Adrenal gland (tissue), 12 donors: ENCODE data around the gene MMP23B. TPM values are rescaled to one million over a fixed set of nuclear protein-coding genes. Genes with fewer than 3 reads are reported as not detected.
A peak's percentile ranks its signal among the peaks of the same experiment; 100 is the strongest.

ENCODE experiments used
- DNase-seq, 7 donors: peaks; one replicate each; pipeline ENCODE4 v3.0.0-alpha.2; 2019 to 2020
- H3K27ac ChIP-seq, 5 donors: fragments of 200-600 bp; sonication (generic) in 4 of 5; 1 replicate in 3 of 5; 2 replicates in 2 of 5; pipeline versions ENCODE4 v1.5.1 to v1.8.0; 2016 to 2020; ENCODE audit warnings: mild to moderate bottlenecking in 1 of 5
- H3K27me3 ChIP-seq: fragments of 200-600 bp; 2 replicates; pipeline ENCODE4 v1.8.0; 2021
- H3K36me3 ChIP-seq, 2 donors: fragments of 200-600 bp; replicated peaks in 1 of 2; 1 replicate in 1 of 2; 2 replicates in 1 of 2; pipeline versions ENCODE4 v1.5.1 to v1.8.0; 2018 to 2022
- H3K4me1 ChIP-seq, 2 donors: fragments of 200-600 bp; replicated peaks in 1 of 2; 1 replicate in 1 of 2; 2 replicates in 1 of 2; pipeline versions ENCODE4 v1.5.1 to v1.8.0; 2018 to 2021
- H3K4me3 ChIP-seq, 4 donors: fragments of 200-600 bp; sonication (generic) in 3 of 4; one replicate each; pipeline ENCODE4 v1.5.1; 2016 to 2018
- H3K9me3 ChIP-seq, 3 donors: fragments of 200-600 bp; sonication (generic) in 1 of 3; replicated peaks in 1 of 3; 1 replicate in 2 of 3; 2 replicates in 1 of 3; pipeline versions ENCODE4 v1.5.1 to v1.8.0; 2016 to 2021
- POLR2A ChIP-seq, 2 donors: fragments of 450-650 bp; IDR thresholded peaks; one replicate each; pipeline ENCODE4 v1.6.1; 2017; ENCODE audit warnings: antibody characterized with exemption in 2 of 2, mild to moderate bottlenecking in 2 of 2, moderate library complexity in 1 of 2
- WGBS, 4 donors: extraction: QIAGEN DNeasy Blood & Tissue Kit in 2 of 4; methylation state at CpG; one replicate each; pipeline versions ENCODE4 v1.1.5 to v1.1.7; 2013 to 2017; 5-methylcytosine and 5-hydroxymethylcytosine counted together
- intact Hi-C, 2 donors: fragments of 100-400 bp; cut with DNase I; formaldehyde crosslinking; loops; one replicate each; pipeline versions ENCODE4 v1.14.1 to v1.15.0; 2022 to 2023
- polyA plus RNA-seq, 3 donors: library from polyadenylated mRNA; stranded (reverse); fragments of 200-250 nt in 2 of 3; fragments of 350-450 nt in 1 of 3; fragmentation: Illumina TruSeq in 1 of 3; extraction: RNeasy Lipid Tissue Mini Kit (QIAGEN cat#74804) in 1 of 3; gene quantifications; one replicate each; pipeline ENCODE4 v1.2.3, GENCODE V29; 2013 to 2014
- total RNA-seq, 9 donors: library from RNA; depleted of rRNA in 4 of 9; stranded (reverse); fragments of >200 nt in 4 of 9; fragments of 120-200 nt in 1 of 9; fragmentation: NEBNext Ultra II Directional in 1 of 9; extraction: Animal tissue kit (Norgen Biotek cat#: 25700) in 1 of 9; gene quantifications; one replicate each; pipeline versions ENCODE4 v1.1.0 to v1.2.4, GENCODE V29; 2013 to 2023
- TF ChIP-seq, protein P1 (sequence below), 6 experiments: fragments of 450-650 bp in 4 of 6; fragments of 200-600 bp in 2 of 6; sonication (generic) in 1 of 6; IDR thresholded peaks; 1 replicate in 5 of 6; 2 replicates in 1 of 6; pipeline versions ENCODE4 v1.5.1 to v1.8.0; 2016 to 2021; ENCODE audit warnings: antibody characterized with exemption in 6 of 6, mild to moderate bottlenecking in 2 of 6, moderate library complexity in 1 of 6
- donor health status: healthy with polysubstance abuse.
- donor health status: Bipolar disorder and iron deficiency.
- donor health status: DM: yes; HTN: yes; CAD: no.
- donor health status: DM: no; HTN: no; CAD: no.
- donor health status: DM: no; HTN: no; CAD: no.
- donor health status: DM: yes; HTN: yes; CAD: no.

Gene MMP23B
- total and polyA plus RNA-seq, 12 donors: 1.6 to 28.0 (median 9.8) TPM; not detected in 1

DNA sequence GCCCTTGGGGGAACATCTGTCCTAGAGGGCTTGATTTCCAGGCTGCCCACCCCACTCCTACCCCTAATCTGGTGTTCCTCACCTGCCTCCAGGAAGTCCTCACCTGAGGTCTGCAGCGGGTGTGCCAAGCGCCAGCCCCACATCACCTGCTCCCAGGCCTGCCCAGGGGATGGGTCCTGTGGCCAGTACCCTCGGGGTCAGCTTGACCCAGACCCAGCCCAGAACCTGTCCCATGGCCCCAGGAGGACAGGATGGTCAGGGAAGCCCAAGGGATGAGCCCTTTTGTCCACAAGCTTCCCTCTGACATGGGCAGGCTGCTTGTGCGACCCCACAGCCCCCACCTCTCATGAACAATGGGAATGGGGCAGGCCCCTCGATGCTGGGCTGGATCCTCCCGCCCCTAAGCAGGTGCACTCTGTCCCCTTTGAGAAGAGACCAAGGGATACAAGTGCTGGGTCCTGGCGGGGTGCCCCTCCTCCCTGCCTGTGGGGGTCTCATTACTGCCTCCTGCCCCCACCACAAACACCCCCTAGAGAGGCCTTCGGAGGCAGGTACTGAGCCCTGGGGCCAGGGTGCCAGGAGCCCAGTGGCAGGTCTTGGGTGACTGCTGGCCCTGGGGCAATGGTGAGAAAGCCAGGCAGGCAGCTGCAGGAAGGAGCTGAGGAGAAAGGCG lies 13.4 kb upstream of the MMP23B start:
- no peak for DNase-seq
- H3K27ac ChIP-seq: no peak overlapping the region
- H3K4me3 ChIP-seq: no peak overlapping the region
- H3K36me3 ChIP-seq: peaks cover 0 to 8% of the 10 kb centered on the region in 2 donors
- H3K9me3 ChIP-seq: no peaks in the 10 kb centered on the region
- WGBS, 4 donors: 86 to 96% (median 93%) methylated on average over 2 to 9 of the region's 9 CpGs
- TF ChIP-seq, protein P1, sequence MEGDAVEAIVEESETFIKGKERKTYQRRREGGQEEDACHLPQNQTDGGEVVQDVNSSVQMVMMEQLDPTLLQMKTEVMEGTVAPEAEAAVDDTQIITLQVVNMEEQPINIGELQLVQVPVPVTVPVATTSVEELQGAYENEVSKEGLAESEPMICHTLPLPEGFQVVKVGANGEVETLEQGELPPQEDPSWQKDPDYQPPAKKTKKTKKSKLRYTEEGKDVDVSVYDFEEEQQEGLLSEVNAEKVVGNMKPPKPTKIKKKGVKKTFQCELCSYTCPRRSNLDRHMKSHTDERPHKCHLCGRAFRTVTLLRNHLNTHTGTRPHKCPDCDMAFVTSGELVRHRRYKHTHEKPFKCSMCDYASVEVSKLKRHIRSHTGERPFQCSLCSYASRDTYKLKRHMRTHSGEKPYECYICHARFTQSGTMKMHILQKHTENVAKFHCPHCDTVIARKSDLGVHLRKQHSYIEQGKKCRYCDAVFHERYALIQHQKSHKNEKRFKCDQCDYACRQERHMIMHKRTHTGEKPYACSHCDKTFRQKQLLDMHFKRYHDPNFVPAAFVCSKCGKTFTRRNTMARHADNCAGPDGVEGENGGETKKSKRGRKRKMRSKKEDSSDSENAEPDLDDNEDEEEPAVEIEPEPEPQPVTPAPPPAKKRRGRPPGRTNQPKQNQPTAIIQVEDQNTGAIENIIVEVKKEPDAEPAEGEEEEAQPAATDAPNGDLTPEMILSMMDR (IDR thresholded peaks at IDR 0.05): no peak
- TF ChIP-seq POLR2A (IDR thresholded peaks at IDR 0.05): no peak
- H3K27me3 ChIP-seq: no peaks in the 10 kb centered on the region
- H3K4me1 ChIP-seq: peaks cover 20 to 27% of the 10 kb centered on the region in 2 donors
- intact Hi-C loops: no loop called here

DNA sequence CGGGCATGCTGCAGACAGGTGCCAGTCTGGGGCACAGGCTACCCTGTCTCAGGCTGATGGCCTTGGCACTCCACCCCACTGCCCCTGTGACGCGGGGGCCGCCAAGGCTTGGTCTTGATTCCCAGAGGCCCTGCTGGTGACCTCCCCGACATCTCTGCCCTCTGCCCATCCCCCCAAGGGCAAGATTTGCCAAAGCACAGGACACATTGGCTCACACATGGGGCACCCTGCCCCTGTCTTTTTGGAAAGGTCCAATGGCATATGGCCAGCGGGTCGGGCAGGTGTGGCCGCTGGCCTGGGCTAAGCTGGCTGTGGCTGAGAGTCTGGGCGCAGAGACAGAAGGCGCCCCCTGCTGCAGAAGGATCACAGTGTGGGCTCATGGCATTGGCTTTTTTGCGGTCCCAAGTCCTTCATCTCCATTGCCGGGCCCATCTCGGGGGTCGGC lies 12.0 kb upstream of the MMP23B start:
- DNase-seq: no peak
- no peak for TF ChIP-seq POLR2A (IDR thresholded peaks at IDR 0.05)
- TF ChIP-seq, protein P1 (IDR thresholded peaks at IDR 0.05): peak in 1 of 6 experiments; percentile 19
- no peak overlapping the region for H3K27ac ChIP-seq
- peaks cover 8 to 13% of the 10 kb centered on the region in 2 donors for H3K4me1 ChIP-seq
- 57 to 80% (median 73%) methylated on average over 2 to 14 of the region's 14 CpGs for WGBS, 4 donors
- no peaks in the 10 kb centered on the region for H3K9me3 ChIP-seq
- no peaks in the 10 kb centered on the region for H3K27me3 ChIP-seq
- intact Hi-C loops: no loop called here
- peaks cover 0 to 8% of the 10 kb centered on the region in 2 donors for H3K36me3 ChIP-seq
- no peak overlapping the region for H3K4me3 ChIP-seq

DNA sequence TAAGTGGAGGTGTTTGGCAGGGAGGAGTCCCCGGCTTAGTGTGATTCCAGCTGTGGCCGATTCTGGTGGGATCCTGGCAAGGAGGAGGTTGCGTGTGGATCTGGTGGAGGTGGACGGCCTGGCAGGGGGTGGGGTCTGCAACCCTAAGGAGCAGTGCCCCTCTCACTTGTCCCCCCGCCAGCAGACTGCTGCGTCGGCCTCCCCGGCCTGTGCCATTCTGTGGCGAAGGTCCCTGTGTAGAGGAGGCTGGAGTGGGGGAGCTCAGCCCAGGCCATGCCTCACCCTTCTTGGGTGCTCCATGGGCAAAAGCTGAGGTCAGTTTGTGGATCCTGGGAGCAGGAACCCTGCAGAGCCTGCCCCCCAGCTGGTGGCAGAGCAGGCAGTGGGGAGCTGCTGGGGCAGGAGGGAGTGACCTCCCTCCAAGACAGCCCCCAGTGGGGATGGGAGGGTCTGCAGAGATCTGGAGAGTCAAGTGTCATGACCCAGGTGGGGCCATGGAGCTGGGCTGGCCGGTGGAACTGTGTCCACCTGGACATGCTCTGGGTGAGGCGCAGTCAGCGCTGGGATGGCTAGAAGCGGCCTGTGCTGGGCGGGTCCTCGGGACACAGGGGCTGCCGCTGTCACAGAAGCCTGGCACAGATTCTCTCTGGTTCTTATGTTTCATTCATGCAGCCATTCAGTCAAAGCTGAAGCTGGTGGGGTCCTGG lies 11.4 kb upstream of the MMP23B start:
- Histone ChIP-seq H3K27ac (no peak overlapping the region), H3K4me3 (no peak overlapping the region), H3K36me3 (peaks cover 0 to 8% of the 10 kb centered on the region in 2 donors), H3K4me1 (peaks cover 8 to 13% of the 10 kb centered on the region in 2 donors), H3K27me3 (no peaks in the 10 kb centered on the region), H3K9me3 (no peaks in the 10 kb centered on the region)
- DNase-seq: no peak
- intact Hi-C loops: no loop called here
- TF ChIP-seq, protein P1 (IDR thresholded peaks at IDR 0.05): no peak
- no peak for TF ChIP-seq POLR2A (IDR thresholded peaks at IDR 0.05)
- WGBS, 4 donors: 87 to 95% (median 89%) methylated on average over 9 to 16 of the region's 16 CpGs

DNA sequence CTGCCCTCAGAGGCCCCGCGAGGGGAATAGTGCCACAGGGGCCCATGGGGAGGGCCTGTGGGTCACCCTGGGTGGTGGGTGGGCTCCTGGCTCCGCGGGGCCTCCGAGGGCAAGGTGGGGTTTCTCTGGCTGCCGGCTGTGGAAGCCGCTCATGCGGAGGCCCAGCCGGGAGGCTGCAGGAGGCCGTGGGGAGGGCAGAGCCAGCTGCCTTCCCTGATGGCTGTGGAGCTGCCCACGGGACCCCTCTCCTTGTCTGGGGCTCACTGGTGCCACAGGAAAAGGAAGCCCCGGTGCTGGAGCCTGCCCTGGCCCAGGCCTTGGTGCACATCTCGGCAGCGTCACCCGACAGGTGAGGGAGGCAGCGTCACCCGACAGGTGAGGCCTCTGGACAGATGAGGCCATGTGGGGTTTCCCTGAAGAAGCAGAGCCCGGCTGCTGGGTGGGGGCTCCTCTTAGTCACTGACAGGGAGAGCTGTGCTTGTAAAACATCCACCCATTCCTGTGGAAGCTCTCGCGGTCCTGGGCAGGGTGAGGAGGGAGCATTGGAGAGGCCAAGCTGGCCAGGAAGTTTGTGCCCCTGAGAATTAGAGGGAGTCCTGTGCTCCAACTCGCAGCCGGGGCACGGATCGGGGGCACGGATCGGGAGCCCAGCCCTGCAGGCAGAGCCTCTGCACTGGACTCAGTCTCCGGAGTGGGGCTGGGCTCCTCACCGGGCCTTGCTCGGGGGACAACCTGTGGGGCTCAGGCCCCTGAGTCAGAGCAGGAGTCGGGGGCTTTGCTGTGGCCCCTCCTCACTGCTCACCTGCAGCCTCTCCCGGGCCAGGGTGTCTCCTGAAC lies 10.6 kb upstream of the MMP23B start:
- no peaks in the 10 kb centered on the region for H3K27me3 ChIP-seq
- 87 to 91% (median 89%) methylated on average over 11 to 31 of the region's 31 CpGs for WGBS, 4 donors
- intact Hi-C loops: no loop called here
- no peak for DNase-seq
- H3K36me3 ChIP-seq: peaks cover 0 to 8% of the 10 kb centered on the region in 2 donors
- peaks cover 7 to 11% of the 10 kb centered on the region in 2 donors for H3K4me1 ChIP-seq
- no peak overlapping the region for H3K4me3 ChIP-seq
- TF ChIP-seq, protein P1 (IDR thresholded peaks at IDR 0.05): no peak
- no peak for TF ChIP-seq POLR2A (IDR thresholded peaks at IDR 0.05)
- no peaks in the 10 kb centered on the region for H3K9me3 ChIP-seq
- no peak overlapping the region for H3K27ac ChIP-seq
